ENCODE data around the gene ELOA.

The ELOA gene

GRCh38 chr1:23741609-23742008 is 1.7 kb upstream of the ELOA start:
- Histone ChIP-seq H2BK12ac (ENCODE audit: low read length) (no peak overlapping the region), H3K4me1 (ENCODE audit: control insufficient read depth in 1 of 2, insufficient read depth in 2 of 2, low read length in 2 of 2) (peaks cover 4 to 9% of the 10 kb centered on the region in 2 experiments), H3K23ac (ENCODE audit: low read length) (no peak overlapping the region), H2BK120ac (ENCODE audit: insufficient read depth, low read length, poor library complexity) (no peak overlapping the region), H4K8ac (ENCODE audit: low read depth, low read length) (no peak overlapping the region), H3K27me3 (ENCODE audit: insufficient read depth, low read length) (no peaks in the 10 kb centered on the region), H2AK5ac (ENCODE audit: low read length) (no peak overlapping the region), H3K18ac (ENCODE audit: low read length) (no peak overlapping the region), H3K36me3 (ENCODE audit: control insufficient read depth in 1 of 2, insufficient read depth in 2 of 2, low read length in 2 of 2) (no peaks in the 10 kb centered on the region), H3K4ac (ENCODE audit: low read depth, low read length) (no peak overlapping the region), H3K9me3 (ENCODE audit: insufficient read depth, low read depth, low read length) (no peaks in the 10 kb centered on the region), H3K27ac (ENCODE audit: low read depth, low read length) (no peak overlapping the region), H3K4me3 (ENCODE audit: low read depth, low read length) (no peak overlapping the region), H3K79me2 (ENCODE audit: control insufficient read depth, insufficient read depth, low read length, poor library complexity) (peaks cover 14% of the 10 kb centered on the region), H2AFZ (ENCODE audit: insufficient read depth, low read length, poor library complexity) (no peak overlapping the region), H3K79me1 (ENCODE audit: low read length) (peaks cover 6% of the 10 kb centered on the region), H3K9ac (ENCODE audit: low read length) (no peak overlapping the region), H3K14ac (ENCODE audit: low read length) (no peak overlapping the region), H3K4me2 (ENCODE audit: low read length) (no peak overlapping the region), H4K91ac (ENCODE audit: low read depth, low read length) (no peak overlapping the region), H4K12ac (ENCODE audit: low read depth, low read length) (no peak overlapping the region), H2BK5ac (ENCODE audit: low read depth, low read length, poor library complexity) (no peak overlapping the region)
- no peak for DNase-seq
- no CpG with 5 or more reads among the region's 5 CpGs for WGBS (ENCODE audit: extremely low coverage, insufficient coverage, insufficient read length)

- Histone ChIP-seq H3K27ac (ENCODE audit: low read depth, low read length) (peak overlapping the region; percentile 18), H3K4me2 (ENCODE audit: low read length) (peak overlapping the region; percentile 87), H3K23ac (ENCODE audit: low read length) (no peak overlapping the region), H4K12ac (ENCODE audit: low read depth, low read length) (peak overlapping the region; percentile 22), H2BK120ac (ENCODE audit: insufficient read depth, low read length, poor library complexity) (peak overlapping the region; percentile 5), H3K9ac (ENCODE audit: low read length) (peak overlapping the region; percentile 88), H3K4me1 (ENCODE audit: control insufficient read depth in 1 of 2, insufficient read depth in 2 of 2, low read length in 2 of 2) (peaks cover 4 to 9% of the 10 kb centered on the region in 2 experiments), H3K4ac (ENCODE audit: low read depth, low read length) (peak overlapping the region; percentile 2), H3K27me3 (ENCODE audit: insufficient read depth, low read length) (no peaks in the 10 kb centered on the region), H4K91ac (ENCODE audit: low read depth, low read length) (peak overlapping the region; percentile 29), H3K9me3 (ENCODE audit: insufficient read depth, low read depth, low read length) (no peaks in the 10 kb centered on the region), H3K14ac (ENCODE audit: low read length) (peak overlapping the region; percentile 38), H3K79me2 (ENCODE audit: control insufficient read depth, insufficient read depth, low read length, poor library complexity) (peaks cover 14% of the 10 kb centered on the region), H2BK12ac (ENCODE audit: low read length) (no peak overlapping the region), H2AFZ (ENCODE audit: insufficient read depth, low read length, poor library complexity) (peak overlapping the region; percentile 52), H3K18ac (ENCODE audit: low read length) (peak overlapping the region; percentile 11), H2BK5ac (ENCODE audit: low read depth, low read length, poor library complexity) (no peak overlapping the region), H4K8ac (ENCODE audit: low read depth, low read length) (peak overlapping the region; percentile 71), H3K4me3 (ENCODE audit: low read depth, low read length) (peak overlapping the region; percentile 99), H3K79me1 (ENCODE audit: low read length) (peaks cover 6% of the 10 kb centered on the region), H2AK5ac (ENCODE audit: low read length) (no peak overlapping the region), H3K36me3 (ENCODE audit: control insufficient read depth in 1 of 2, insufficient read depth in 2 of 2, low read length in 2 of 2) (no peaks in the 10 kb centered on the region)
- WGBS (ENCODE audit: extremely low coverage, insufficient coverage, insufficient read length): no CpG with 5 or more reads among the region's 28 CpGs
- DNase-seq: peak in 1 of 2 donors; percentile 40
These were observed 493 bp upstream of the ELOA start for GRCh38 chr1:23742670-23743286.

- Histone ChIP-seq H3K23ac (ENCODE audit: low read length) (no peak overlapping the region), H3K79me1 (ENCODE audit: low read length) (peaks cover 6% of the 10 kb centered on the region), H2AK5ac (ENCODE audit: low read length) (no peak overlapping the region), H3K4me1 (ENCODE audit: control insufficient read depth in 1 of 2, insufficient read depth in 2 of 2, low read length in 2 of 2) (peaks cover 4 to 9% of the 10 kb centered on the region in 2 experiments), H3K4me3 (ENCODE audit: low read depth, low read length) (no peak overlapping the region), H3K4me2 (ENCODE audit: low read length) (no peak overlapping the region), H4K8ac (ENCODE audit: low read depth, low read length) (no peak overlapping the region), H2BK5ac (ENCODE audit: low read depth, low read length, poor library complexity) (no peak overlapping the region), H2BK120ac (ENCODE audit: insufficient read depth, low read length, poor library complexity) (no peak overlapping the region), H3K18ac (ENCODE audit: low read length) (no peak overlapping the region), H3K9me3 (ENCODE audit: insufficient read depth, low read depth, low read length) (no peaks in the 10 kb centered on the region), H3K9ac (ENCODE audit: low read length) (no peak overlapping the region), H2BK12ac (ENCODE audit: low read length) (no peak overlapping the region), H4K91ac (ENCODE audit: low read depth, low read length) (no peak overlapping the region), H3K14ac (ENCODE audit: low read length) (no peak overlapping the region), H3K36me3 (ENCODE audit: control insufficient read depth in 1 of 2, insufficient read depth in 2 of 2, low read length in 2 of 2) (no peaks in the 10 kb centered on the region), H3K27me3 (ENCODE audit: insufficient read depth, low read length) (no peaks in the 10 kb centered on the region), H3K27ac (ENCODE audit: low read depth, low read length) (no peak overlapping the region), H2AFZ (ENCODE audit: insufficient read depth, low read length, poor library complexity) (no peak overlapping the region), H3K4ac (ENCODE audit: low read depth, low read length) (peak overlapping the region; percentile 47), H4K12ac (ENCODE audit: low read depth, low read length) (no peak overlapping the region), H3K79me2 (ENCODE audit: control insufficient read depth, insufficient read depth, low read length, poor library complexity) (peaks cover 14% of the 10 kb centered on the region)
- DNase-seq: peak in 1 of 2 donors; percentile 52
- no CpG with 5 or more reads among the region's 1 CpG for WGBS (ENCODE audit: extremely low coverage, insufficient coverage, insufficient read length)
These were observed 2.2 kb downstream of the ELOA start for GRCh38 chr1:23745515-23745914.

GRCh38 chr1:23748016-23748415 is 4.7 kb downstream of the ELOA start:
- Histone ChIP-seq H3K79me2 (ENCODE audit: control insufficient read depth, insufficient read depth, low read length, poor library complexity) (peaks cover 11% of the 10 kb centered on the region), H2BK12ac (ENCODE audit: low read length) (no peak overlapping the region), H3K18ac (ENCODE audit: low read length) (no peak overlapping the region), H2BK120ac (ENCODE audit: insufficient read depth, low read length, poor library complexity) (no peak overlapping the region), H3K4me2 (ENCODE audit: low read length) (no peak overlapping the region), H3K4ac (ENCODE audit: low read depth, low read length) (peak overlapping the region; percentile 24), H2BK5ac (ENCODE audit: low read depth, low read length, poor library complexity) (no peak overlapping the region), H4K91ac (ENCODE audit: low read depth, low read length) (no peak overlapping the region), H3K9ac (ENCODE audit: low read length) (no peak overlapping the region), H3K36me3 (ENCODE audit: control insufficient read depth in 1 of 2, insufficient read depth in 2 of 2, low read length in 2 of 2) (peaks cover 20 to 24% of the 10 kb centered on the region in 2 experiments), H3K79me1 (ENCODE audit: low read length) (peaks cover 3% of the 10 kb centered on the region), H3K9me3 (ENCODE audit: insufficient read depth, low read depth, low read length) (no peaks in the 10 kb centered on the region), H3K14ac (ENCODE audit: low read length) (no peak overlapping the region), H3K27me3 (ENCODE audit: insufficient read depth, low read length) (no peaks in the 10 kb centered on the region), H3K23ac (ENCODE audit: low read length) (no peak overlapping the region), H4K12ac (ENCODE audit: low read depth, low read length) (no peak overlapping the region), H3K4me1 (ENCODE audit: control insufficient read depth in 1 of 2, insufficient read depth in 2 of 2, low read length in 2 of 2) (peaks cover 4 to 5% of the 10 kb centered on the region in 2 experiments), H4K8ac (ENCODE audit: low read depth, low read length) (no peak overlapping the region), H2AK5ac (ENCODE audit: low read length) (no peak overlapping the region), H3K4me3 (ENCODE audit: low read depth, low read length) (no peak overlapping the region), H3K27ac (ENCODE audit: low read depth, low read length) (no peak overlapping the region), H2AFZ (ENCODE audit: insufficient read depth, low read length, poor library complexity) (no peak overlapping the region)
- peak; percentile 46 to 79 for DNase-seq
- WGBS (ENCODE audit: extremely low coverage, insufficient coverage, insufficient read length): no CpG with 5 or more reads among the region's 3 CpGs

Measured in trophoblast cell (in vitro differentiated cells and primary cell).